Fibroblast of the aortic adventitia (primary cell): ENCODE measurements around the gene MSRB2. TPM values are rescaled to one million over a fixed set of nuclear protein-coding genes. Genes with fewer than 3 reads are reported as not detected.

ENCODE experiments used
- DNase-seq: peaks from one replicate; pipeline ENCODE4 v3.0.0-alpha.2; 2010; ENCODE audit warnings: low read depth
- H3K4me3 ChIP-seq: 2 replicates; pipeline ENCODE4 v1.5.1; 2011; ENCODE audit warnings: low read depth, mild to moderate bottlenecking, control low read depth, low read length, moderate library complexity
- total RNA-seq: library from RNA; depleted of rRNA; stranded (reverse); fragments of >200 nt; gene quantifications from 2 replicates; pipeline ENCODE4 v1.2.3, GENCODE V29; 2012; ENCODE audit warnings: low replicate concordance
- TF ChIP-seq, protein P1 (sequence below): IDR thresholded peaks from 2 replicates; pipeline ENCODE4 v1.5.1; 2011; ENCODE audit warnings: mild to moderate bottlenecking, low read length, control low read depth, inconsistent platforms; ENCODE audit not compliant: insufficient read depth

The MSRB2 gene
- total RNA-seq, 1 donor: 7.3 TPM

DNA sequence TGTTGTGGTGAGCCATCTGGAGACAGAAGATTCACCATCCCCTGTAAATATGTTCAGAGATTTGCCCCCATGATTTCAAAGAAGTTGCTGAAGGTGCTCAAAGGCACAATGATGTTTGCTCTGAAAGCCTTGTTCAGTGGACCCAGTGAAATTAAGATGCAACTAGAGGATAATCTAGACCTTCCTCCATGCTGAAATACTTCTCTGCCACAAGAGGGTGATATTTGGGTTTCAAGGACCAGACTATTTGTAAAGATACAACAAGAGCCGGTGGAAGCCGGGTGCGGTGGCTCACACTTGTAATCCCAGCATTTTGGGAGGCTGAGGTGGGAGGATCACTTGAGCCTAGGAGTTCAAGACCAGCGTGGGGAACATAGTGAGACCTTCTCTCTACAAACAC lies 13.5 kb upstream of the MSRB2 start:
- no peak overlapping the region for H3K4me3 ChIP-seq
- peak; percentile 34 for DNase-seq
- TF ChIP-seq, protein P1, sequence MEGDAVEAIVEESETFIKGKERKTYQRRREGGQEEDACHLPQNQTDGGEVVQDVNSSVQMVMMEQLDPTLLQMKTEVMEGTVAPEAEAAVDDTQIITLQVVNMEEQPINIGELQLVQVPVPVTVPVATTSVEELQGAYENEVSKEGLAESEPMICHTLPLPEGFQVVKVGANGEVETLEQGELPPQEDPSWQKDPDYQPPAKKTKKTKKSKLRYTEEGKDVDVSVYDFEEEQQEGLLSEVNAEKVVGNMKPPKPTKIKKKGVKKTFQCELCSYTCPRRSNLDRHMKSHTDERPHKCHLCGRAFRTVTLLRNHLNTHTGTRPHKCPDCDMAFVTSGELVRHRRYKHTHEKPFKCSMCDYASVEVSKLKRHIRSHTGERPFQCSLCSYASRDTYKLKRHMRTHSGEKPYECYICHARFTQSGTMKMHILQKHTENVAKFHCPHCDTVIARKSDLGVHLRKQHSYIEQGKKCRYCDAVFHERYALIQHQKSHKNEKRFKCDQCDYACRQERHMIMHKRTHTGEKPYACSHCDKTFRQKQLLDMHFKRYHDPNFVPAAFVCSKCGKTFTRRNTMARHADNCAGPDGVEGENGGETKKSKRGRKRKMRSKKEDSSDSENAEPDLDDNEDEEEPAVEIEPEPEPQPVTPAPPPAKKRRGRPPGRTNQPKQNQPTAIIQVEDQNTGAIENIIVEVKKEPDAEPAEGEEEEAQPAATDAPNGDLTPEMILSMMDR: peak; percentile 29

DNA sequence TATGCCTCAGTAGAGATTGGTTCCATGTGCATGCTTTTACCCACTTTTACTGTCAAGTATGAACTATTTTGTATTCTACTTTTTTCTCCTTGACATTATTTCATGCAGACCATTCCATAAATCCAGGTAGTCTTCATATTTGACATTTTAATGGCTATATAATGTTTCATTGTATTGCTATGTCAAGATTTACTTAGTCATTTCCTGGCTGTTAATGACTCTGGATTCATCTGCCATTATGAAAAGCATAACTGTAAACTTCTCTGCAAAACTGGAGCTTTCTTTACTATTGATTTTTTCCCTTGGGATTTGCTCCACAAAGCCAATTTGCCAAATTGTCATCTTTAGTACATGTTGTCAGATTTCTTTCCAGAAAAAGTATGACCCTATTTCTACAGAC lies 6.8 kb upstream of the MSRB2 start:
- TF ChIP-seq, protein P1: no peak
- no peak for DNase-seq
- H3K4me3 ChIP-seq: no peak overlapping the region

GRCh38 chr10:23094786-23095403 lies 484 bp upstream of the MSRB2 start:
- DNase-seq: no peak
- TF ChIP-seq, protein P1: no peak
- H3K4me3 ChIP-seq: peak overlapping the region; percentile 52

GRCh38 chr10:23095966-23096801 lies 805 bp downstream of the MSRB2 start:
- TF ChIP-seq, protein P1: no peak
- peak; percentile 78 for DNase-seq
- peak overlapping the region; percentile 78 for H3K4me3 ChIP-seq

DNA sequence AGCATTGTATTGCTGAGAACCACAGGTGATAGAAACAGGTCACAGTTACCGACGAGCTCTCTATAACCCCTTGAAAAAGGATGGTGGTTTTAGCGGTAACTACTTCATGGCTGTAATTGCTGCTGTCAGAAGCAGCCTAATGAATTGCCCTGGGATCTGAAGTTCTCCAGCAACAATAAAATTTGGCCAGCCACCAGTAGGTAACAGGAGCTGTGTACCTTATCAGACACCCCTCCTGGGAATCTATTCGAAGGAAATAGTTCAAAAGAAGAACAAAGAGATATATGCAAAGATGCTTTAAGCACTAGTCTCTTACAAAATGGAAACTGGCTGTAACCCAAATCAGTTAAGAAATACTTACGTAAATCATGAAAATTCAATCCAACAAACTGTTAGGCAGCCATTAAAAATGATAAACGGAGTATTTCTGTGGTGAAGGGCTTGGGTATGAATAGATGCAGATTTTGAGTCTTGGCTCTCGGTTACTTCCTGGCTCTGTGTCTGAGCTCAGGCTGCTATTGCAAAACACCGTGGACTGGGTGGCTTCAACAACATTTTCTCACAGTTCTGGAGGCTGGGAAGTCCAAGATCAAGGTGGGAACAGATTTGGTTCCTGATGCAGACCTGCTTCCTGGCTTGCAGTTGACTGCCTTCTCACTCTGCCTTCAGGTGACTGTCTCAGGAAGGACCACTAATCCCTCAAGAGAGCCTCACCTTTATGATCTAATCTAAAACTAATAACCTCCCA lies 1.6 kb downstream of the MSRB2 start:
- TF ChIP-seq, protein P1: no peak
- DNase-seq: peak; percentile 98
- peak overlapping the region; percentile 78 for H3K4me3 ChIP-seq

GRCh38 chr10:23099079-23099478 lies 3.7 kb downstream of the MSRB2 start:
- TF ChIP-seq, protein P1: no peak
- no peak overlapping the region for H3K4me3 ChIP-seq
- no peak for DNase-seq
